Measurements from ENCODE around the gene MYO1E. TPM values are rescaled to one million over a fixed set of nuclear protein-coding genes. Genes with fewer than 3 reads are reported as not detected.

MYO1E gene
- polyA plus RNA-seq, 1 experiment, result 34.0 TPM

DNA sequence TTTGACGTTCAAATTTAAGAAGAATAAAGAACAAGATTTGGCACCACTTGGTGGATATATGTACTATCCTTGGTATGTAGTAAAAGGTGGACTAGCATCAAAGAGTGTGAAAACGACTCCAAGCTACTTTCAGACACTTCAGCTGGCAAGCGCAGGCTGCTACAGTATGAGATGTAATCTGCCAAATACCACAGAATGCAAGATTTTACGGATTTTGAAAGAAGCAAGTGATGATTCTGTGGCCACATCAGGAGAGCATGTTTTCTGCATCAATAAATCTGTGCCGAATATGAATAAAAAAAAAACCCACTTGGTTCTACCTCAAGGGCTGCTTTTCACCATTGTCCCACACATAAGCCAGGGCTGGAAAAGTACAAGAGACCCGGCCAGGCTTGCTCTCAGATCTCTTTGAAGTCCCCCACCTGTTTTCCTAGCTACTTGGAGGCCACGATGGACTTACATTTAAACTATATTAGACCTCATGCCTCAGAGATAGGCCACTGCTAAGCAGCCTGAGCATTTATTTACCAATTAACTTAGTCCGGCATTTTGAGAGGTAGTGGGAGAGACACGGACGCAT lies 37.4 kb downstream of the MYO1E start:
- DNase-seq (ENCODE audit: low read depth), result no peak
- CTCF ChIA-PET, result interaction anchor here (0.6 kb wide), 1 partner anchor 24 kb away, joined by 4 read pairs; no protein-coding TSS in a partner anchor
- TF ChIP-seq, protein P1, sequence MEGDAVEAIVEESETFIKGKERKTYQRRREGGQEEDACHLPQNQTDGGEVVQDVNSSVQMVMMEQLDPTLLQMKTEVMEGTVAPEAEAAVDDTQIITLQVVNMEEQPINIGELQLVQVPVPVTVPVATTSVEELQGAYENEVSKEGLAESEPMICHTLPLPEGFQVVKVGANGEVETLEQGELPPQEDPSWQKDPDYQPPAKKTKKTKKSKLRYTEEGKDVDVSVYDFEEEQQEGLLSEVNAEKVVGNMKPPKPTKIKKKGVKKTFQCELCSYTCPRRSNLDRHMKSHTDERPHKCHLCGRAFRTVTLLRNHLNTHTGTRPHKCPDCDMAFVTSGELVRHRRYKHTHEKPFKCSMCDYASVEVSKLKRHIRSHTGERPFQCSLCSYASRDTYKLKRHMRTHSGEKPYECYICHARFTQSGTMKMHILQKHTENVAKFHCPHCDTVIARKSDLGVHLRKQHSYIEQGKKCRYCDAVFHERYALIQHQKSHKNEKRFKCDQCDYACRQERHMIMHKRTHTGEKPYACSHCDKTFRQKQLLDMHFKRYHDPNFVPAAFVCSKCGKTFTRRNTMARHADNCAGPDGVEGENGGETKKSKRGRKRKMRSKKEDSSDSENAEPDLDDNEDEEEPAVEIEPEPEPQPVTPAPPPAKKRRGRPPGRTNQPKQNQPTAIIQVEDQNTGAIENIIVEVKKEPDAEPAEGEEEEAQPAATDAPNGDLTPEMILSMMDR (IDR thresholded peaks at IDR 0.05; ENCODE audit: insufficient read depth, low read depth, low read length), result no peak
- Histone ChIP-seq H3K4me3 (ENCODE audit: low read depth, low read length) (no peak overlapping the region), H3K27me3 (ENCODE audit: control insufficient read depth, insufficient read depth, low read length) (no peaks in the 10 kb centered on the region), H3K36me3 (ENCODE audit: control insufficient read depth, insufficient read depth, low read length) (no peaks in the 10 kb centered on the region)
- POLR2A ChIA-PET, result no interaction called here

DNA sequence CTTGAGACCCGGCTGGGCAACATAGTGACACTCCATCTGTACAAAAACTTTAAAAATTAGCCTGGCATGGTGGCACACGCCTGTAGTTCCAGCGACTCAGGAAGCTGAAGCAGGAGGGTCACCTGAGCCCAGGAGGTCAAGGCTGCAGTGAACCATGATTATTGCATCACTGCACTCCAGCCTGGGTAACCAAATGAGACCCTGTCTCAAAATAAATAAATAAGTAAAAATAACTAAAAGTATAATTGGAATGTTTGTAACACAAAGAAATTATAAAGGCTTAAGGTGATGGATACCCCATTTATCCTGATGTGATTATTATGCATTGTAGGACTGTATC lies 38.6 kb downstream of the MYO1E start:
- no peak overlapping the region for H3K4me3 ChIP-seq (ENCODE audit: low read depth, low read length)
- H3K36me3 ChIP-seq (ENCODE audit: control insufficient read depth, insufficient read depth, low read length), result no peaks in the 10 kb centered on the region
- DNase-seq (ENCODE audit: low read depth), result no peak
- TF ChIP-seq, protein P1 (IDR thresholded peaks at IDR 0.05; ENCODE audit: insufficient read depth, low read depth, low read length), result no peak
- ChIA-PET CTCF (interaction anchor here (0.5 to 0.6 kb wide), 2 partner anchors 10 to 14 kb away, joined by 3 read pairs; no protein-coding TSS in a partner anchor), POLR2A (no interaction called here)
- no peaks in the 10 kb centered on the region for H3K27me3 ChIP-seq (ENCODE audit: control insufficient read depth, insufficient read depth, low read length)

DNA sequence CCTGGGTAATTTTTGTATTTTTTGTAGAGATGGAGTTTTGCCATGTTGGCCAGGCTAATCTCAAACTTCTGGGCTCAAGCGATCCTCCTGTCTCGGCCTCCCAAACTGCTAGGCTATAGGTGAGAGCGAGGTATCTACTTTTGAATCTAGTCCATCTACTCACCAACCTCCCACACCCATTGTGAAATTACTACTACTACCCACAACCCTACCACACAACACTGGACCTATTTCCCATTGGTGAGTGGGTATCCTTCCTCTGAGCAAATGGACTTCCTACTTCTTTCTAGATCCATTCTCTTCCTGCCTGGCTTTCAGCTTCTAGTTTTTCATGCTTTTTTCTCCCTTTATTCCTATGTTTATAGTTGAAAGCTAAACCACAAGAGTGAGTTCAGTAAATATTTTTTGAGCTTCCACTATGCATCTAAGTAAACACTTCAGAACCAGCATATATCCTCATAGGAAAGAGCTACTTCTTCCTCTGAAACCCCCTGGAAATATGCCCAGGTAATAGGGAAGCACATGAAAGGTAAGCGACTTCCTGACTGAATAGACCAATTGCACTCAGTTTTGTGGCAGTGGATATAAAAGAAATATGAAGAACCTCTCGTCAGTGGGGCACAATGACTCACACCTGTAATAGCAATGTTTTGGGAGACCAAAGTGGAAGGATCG lies 39.1 kb downstream of the MYO1E start:
- TF ChIP-seq, protein P1 (IDR thresholded peaks at IDR 0.05; ENCODE audit: insufficient read depth, low read depth, low read length), result no peak
- ChIA-PET CTCF (interaction anchor here (0.5 to 0.6 kb wide), 2 partner anchors 11 to 15 kb away, joined by 3 read pairs; no protein-coding TSS in a partner anchor), POLR2A (no interaction called here)
- DNase-seq (ENCODE audit: low read depth), result no peak
- no peak overlapping the region for H3K4me3 ChIP-seq (ENCODE audit: low read depth, low read length)
- H3K27me3 ChIP-seq (ENCODE audit: control insufficient read depth, insufficient read depth, low read length), result no peaks in the 10 kb centered on the region
- H3K36me3 ChIP-seq (ENCODE audit: control insufficient read depth, insufficient read depth, low read length), result no peaks in the 10 kb centered on the region

DNA sequence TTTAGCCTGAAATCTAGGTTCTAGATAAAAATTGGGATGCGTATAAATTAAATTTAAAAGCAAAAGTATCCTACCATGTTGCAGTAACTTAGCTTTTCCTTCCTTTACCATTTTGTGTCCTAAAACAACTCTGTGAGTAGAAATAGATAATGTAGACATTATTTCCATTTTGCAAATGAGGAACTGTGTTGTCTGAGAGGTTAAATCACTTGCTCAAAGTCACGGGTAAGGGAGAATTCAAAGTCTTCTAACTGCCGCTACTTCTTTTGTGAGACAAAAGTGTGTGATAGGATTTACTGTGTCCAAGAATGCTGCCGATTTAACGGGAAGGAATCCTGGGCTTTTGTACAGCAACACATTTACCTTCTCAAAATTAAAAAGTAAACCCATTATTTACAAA lies 40.7 kb downstream of the MYO1E start:
- no peaks in the 10 kb centered on the region for H3K27me3 ChIP-seq (ENCODE audit: control insufficient read depth, insufficient read depth, low read length)
- ChIA-PET CTCF (no interaction called here), POLR2A (no interaction called here)
- no peaks in the 10 kb centered on the region for H3K36me3 ChIP-seq (ENCODE audit: control insufficient read depth, insufficient read depth, low read length)
- DNase-seq (ENCODE audit: low read depth), result no peak
- TF ChIP-seq, protein P1 (IDR thresholded peaks at IDR 0.05; ENCODE audit: insufficient read depth, low read depth, low read length), result no peak
- H3K4me3 ChIP-seq (ENCODE audit: low read depth, low read length), result no peak overlapping the region

DNA sequence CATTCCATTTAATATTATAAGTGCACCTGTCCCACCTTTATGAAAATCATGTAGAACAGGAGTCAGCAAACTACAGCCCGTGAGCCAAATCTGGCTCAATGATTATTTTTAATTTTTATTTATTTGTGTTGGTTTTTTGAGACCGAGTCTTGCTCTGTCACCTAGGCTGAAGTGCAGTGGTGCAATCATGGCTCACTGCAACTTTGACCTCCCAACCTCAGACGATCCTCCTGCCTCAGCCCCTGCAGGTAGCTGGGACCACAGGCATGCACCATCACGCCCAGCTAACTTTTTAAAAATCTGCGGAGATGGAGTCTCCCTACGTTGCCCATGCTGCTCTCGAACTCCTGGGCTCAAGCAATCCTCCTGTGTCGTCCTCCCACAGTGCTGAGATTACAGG lies 42.0 kb downstream of the MYO1E start:
- CTCF ChIA-PET, result no interaction called here
- Histone ChIP-seq H3K36me3 (ENCODE audit: control insufficient read depth, insufficient read depth, low read length) (no peaks in the 10 kb centered on the region; the same call in 1 of the 2 replicates), H3K4me3 (ENCODE audit: low read depth, low read length) (no peak overlapping the region), H3K27me3 (ENCODE audit: control insufficient read depth, insufficient read depth, low read length) (no peaks in the 10 kb centered on the region)
- TF ChIP-seq, protein P1 (IDR thresholded peaks at IDR 0.05; ENCODE audit: insufficient read depth, low read depth, low read length), result no peak
- DNase-seq (ENCODE audit: low read depth), result no peak
- POLR2A ChIA-PET, result no interaction called here

Data from BJ (cell line).